Umbilical cord (tissue), 2 donors: ENCODE data around the gene LZTS2. TPM values are rescaled to one million over a fixed set of nuclear protein-coding genes. Genes with fewer than 3 reads are reported as not detected.
A peak's percentile ranks its signal among the peaks of the same experiment; 100 is the strongest.

Experiments used
- DNase-seq: peaks from one replicate; pipeline ENCODE4 v3.0.0-alpha.2; 2015; ENCODE audit warnings: low spot score
- total RNA-seq: library from RNA; depleted of rRNA; stranded (reverse); fragments of >200 nt; gene quantifications from one replicate; pipeline ENCODE4 v1.2.3, GENCODE V29; 2014; ENCODE audit warnings: low replicate concordance; ENCODE audit not compliant: insufficient read depth

LZTS2 gene
- total RNA-seq, 1 donor from 2014 or later = 37.6 TPM

DNA sequence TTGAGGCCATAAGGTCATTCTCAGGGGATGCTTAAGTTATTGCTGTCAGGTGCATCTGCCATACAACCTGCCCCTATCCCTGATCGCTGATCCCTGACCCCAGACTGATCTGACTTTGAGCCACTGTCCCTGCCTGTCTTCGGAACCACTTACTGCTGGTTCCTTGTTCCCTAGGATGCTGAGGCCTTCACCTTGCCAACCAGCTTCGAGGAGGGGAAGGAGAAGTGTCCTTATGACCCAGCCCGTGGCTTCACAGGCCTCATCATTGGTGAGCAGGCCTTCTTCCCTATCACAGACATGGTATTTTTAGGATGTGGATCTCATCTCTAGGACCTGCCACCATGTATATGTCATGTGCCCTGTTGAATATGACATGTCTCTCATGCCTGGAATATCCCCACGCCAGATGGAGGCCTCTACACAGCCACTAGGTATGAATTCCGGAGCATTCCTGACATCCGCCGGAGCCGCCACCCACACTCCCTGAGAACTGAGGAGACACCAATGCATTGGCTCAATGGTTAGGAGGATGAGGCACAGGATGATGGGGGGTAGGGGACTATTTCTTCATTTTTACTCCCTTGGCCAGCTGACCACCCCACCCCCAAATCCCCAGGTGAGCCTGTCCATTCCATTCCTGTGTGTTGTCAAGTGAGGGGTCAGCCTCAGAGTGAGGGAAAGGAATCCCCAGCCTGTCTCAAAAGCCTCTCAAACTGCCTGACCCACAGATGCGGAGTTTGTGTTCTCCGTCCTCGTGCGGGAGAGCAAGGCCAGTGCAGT, 21.3 kb upstream of the LZTS2 start:
- no peak for DNase-seq

DNA sequence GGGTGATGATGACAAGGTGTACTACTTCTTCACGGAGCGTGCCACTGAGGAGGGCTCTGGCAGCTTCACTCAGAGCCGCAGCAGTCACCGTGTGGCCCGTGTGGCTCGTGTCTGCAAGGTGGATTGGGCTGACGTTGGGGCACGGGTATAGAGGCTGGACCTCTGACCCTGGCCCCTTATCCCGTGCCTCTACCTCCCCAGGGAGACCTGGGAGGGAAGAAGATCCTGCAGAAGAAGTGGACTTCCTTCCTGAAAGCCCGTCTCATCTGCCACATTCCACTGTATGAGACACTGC, 20.8 kb upstream of the LZTS2 start:
- no peak for DNase-seq

DNA sequence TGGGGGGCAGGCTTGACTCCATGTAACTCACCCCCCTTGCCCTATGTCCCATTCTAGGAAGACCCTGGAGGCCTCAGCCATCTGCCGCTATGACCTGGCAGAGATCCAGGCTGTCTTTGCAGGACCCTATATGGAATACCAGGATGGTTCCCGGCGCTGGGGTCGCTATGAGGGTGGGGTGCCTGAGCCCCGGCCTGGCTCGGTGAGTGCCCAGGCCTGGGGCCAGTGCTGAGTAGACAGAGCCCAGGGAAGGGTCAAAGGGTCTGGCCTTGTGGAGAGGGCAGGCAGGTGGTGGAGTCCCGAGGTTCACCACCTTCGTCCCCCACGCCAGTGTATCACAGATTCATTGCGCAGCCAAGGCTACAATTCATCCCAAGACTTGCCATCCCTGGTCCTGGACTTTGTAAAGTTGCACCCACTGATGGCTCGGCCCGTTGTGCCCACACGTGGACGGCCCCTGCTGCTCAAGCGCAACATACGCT, 19.8 kb upstream of the LZTS2 start:
- DNase-seq = no peak

DNA sequence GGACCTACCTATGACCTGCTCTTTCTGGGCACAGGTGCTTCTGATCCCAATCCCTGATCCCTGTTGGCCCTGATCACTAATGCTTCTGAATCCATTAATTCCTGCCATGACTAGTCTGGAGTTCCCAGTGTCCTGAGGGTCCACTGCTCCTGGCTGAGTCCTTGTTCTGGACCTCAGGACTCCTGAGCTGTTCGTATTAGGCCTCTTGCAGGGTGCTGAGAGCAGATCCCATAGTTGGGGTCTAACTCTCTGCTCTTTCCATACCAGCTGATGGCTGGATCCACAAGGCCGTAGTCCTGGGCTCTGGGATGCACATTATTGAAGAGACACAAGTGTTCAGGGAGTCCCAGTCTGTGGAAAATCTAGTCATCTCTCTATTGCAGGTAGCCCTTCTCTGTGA, 19.3 kb upstream of the LZTS2 start:
- no peak for DNase-seq

DNA sequence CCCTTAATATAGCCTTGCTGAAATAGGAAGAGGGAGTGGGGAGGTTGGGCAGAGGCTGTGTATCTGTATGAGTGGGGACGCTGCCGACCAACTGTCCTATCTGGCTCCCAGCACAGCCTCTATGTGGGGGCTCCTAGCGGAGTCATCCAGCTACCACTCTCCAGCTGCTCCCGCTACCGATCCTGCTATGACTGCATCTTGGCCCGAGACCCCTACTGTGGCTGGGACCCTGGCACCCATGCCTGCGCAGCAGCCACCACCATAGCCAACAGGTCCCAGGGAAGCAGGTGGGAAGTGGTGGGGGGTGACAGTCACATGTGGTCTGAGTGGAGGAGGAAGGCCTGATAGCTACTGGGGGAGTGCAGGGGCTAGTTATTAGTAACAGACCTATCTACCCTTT, 18.9 kb upstream of the LZTS2 start:
- no peak for DNase-seq

DNA sequence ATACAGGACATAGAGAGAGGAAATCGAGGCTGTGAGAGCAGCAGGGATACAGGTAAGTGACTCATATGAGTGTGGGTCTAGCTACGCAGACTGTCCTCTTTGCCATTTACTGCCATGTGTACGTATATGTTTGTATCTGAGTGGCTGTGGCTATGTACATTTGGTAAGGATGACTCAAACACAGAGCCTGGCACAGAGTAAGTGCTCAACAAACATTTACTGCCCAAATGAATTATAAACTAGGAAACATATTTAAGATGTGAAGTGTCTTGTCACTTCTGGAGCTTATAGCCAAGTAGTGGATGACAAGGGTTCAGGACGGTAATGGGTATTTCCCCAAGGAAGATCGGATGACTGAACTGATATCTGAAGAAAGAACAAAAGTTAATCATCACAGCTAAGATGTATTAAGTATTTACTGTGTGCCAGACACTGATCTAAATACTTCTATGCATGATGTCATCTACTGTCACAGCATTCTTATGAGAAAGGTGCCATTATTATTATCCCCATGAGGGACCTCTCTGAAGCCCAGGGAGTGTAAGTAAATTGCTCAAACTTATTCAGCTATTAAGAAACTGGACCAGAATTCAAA, 18.3 kb upstream of the LZTS2 start:
- DNase-seq = no peak

DNA sequence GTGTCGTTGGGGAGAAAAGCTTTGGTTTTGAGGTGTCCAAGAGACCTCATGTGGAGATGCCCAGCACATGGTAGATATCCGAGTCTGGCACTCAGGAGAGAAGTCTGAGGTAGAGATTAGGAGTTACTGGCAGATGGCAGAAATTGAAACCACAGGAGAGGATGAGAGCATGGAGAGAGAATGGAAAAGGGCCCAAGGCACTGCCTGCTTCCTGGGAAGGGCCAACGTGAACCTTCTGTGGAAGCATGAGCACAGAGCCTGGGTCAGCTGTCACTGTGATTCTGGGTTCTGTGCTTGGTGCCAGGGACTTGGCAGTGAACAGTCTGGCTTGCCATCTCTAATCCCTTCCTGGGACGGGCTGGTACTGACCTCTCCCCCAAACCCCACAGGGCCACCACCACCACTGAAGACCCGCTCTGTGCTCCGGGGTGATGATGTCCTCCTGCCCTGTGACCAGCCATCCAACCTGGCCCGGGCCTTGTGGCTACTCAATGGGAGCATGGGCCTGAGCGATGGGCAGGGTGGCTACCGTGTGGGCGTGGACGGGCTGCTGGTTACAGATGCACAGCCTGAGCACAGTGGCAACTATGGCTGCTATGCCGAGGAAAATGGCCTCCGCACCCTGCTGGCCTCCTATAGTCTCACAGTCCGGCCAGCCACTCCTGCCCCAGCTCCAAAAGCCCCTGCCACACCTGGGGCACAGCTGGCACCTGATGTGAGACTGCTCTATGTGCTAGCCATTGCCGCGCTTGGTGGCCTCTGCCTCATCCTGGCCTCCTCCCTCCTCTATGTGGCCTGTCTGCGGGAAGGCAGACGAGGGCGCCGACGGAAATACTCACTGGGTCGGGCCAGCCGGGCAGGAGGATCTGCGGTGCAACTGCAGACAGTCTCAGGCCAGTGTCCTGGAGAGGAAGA, 16.4 kb upstream of the LZTS2 start:
- DNase-seq = no peak

DNA sequence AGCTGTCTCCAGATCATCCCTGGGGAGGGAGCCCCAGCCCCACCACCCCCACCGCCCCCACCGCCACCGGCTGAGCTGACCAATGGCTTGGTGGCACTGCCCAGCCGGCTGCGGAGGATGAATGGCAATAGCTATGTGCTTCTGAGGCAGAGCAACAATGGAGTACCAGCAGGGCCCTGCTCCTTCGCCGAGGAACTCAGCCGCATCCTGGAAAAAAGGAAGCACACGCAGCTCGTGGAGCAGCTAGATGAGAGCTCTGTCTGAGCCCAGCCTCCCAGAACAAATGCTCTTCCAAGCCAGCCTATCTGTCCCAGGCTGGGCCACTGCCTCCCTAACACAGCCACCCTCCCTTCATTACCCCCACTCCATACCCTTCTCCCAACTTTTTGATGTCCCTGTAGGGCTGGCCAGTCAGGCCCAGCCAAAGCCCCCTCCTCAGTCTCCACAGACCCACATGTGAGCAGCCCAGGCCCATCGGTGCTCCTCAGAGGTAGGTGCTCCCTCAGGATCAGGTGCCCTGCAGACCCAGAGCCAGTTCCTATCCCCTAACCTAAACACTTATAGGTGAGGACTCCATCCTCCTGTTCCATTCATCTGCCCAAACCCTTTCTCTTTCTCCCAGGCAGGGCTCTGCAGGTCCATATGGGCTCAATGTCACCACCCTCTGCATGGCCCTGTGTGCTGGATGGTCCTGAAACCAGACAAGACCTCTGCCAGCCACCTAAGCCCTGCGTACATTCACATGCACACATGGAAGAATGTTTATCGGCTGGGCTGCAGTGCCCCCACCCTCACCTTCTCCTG, 15.5 kb upstream of the LZTS2 start:
- no peak for DNase-seq

DNA sequence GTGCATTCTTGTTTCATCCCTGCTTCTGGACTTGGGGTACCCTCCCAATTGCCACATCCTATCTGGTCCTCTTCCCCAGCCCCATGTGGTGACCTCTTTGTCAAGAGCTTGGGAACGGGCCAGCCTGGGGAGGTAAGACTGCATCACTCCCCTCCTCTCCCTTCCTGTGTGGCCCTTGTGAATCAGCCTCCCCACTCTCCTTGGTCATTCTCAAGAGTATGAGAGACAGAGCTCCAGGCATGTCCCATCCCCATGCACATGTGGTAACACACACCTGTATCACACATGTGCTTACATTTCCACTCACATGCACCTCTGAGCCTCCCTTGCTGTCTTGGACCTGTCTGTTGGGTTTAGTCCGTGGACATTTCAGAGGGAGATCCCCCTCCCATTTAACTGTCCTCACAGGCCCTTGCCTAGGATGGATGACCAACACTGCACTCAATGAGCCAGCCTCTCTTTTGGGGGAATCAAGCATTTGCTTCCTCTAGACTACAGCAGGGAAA, 14.9 kb upstream of the LZTS2 start:
- no peak for DNase-seq

DNA sequence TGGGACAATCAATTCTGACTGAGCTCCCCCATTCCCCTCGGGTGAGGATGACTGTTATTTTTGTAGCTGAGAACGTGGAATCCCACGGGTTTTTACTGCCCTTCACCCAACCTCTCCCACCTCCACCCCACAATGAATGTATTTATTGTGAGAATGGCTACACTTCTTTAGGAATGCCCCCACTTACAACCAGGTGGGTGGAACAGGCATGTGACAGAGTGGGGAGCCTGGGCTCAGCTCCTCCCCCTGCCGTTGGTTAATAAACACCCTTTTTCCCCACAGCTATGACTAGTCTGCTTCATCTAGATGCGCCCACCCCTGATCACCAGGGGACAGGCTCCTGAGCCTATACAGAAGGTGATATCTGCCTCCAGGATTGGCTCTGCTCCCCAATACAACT, 14.3 kb upstream of the LZTS2 start:
- no peak for DNase-seq

DNA sequence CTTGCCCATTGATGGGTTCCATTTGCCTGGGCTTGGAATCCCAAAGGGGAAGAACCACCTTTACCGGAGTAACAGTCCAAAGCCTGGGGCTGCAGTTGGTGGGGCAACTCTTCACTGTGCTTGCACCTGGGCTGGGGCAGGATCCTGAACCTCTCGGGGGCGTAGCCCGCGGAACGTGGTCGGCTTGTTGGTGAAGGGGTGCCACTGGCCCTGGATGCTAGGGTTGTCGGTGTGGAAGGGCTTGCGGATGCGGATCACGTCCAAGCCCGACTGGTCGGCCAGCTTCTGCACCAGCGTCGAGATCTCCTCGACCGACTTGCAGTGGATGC, 13.0 kb upstream of the LZTS2 start:
- no peak for DNase-seq

DNA sequence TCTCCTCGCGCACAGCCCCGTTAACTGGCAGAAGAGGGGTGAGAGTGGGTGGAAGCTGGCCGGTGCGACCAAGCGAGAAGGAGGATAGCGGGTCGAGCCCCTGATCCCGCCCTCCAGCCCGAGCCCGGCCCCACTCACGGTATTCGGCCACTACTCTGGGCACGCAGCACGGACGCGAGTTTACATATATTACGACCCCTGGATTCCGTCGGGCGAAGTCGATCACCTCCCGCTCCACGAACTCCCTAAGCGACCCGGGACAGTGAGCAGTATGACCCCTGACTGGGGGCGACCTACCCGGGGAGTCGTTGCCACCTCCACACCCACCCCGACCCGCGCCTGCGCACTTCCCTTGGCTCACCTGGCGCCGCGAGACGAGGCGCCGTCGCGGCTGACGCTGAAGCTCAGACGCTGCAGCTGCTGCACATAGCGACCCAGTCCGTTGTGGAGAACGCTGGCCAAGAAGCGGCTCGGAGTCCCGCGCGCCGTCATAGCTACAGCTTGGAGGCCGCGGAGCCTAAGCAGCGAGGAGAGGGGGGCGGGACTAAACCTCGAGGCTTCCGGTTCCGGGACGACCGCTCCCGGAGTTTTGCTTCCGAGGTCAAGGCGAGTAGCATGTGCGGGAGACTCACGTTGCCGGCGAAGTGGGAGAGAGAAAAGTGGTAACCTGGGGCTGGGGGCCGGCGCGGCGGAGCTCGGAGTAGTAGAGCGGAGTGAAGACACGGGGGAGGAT, 12.5 kb upstream of the LZTS2 start, which contains the start of the genes MRPL43 and TWNK:
Gene MRPL43, minus strand, starts transcription at position 546 of the 733 bp plus-strand sequence. Its CDS starts 54 bp downstream, at position 492.
Gene TWNK, plus strand, starts transcription at position 592 of the 733 bp plus-strand sequence. CDS start 668 bp downstream, outside the sequence.
- DNase-seq = peak; percentile 88

DNA sequence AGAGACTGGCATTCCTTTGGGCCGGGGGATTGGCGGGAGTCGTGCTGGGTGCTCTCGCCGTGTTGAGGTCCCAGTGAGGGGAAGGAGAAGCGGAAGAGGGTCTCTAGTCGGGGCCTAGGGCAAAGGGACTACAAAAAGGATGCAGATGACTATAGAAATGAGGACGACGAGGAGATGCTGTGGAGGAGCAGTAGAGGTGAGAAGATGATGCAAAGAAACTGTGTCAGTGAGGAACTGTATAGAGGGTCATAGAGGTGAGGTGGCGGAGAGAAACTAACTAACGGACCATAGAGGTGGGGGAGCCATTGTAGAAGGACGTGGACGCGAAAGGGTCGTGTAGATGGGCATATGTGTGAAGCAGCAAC, 11.9 kb upstream of the LZTS2 start:
- no peak for DNase-seq

DNA sequence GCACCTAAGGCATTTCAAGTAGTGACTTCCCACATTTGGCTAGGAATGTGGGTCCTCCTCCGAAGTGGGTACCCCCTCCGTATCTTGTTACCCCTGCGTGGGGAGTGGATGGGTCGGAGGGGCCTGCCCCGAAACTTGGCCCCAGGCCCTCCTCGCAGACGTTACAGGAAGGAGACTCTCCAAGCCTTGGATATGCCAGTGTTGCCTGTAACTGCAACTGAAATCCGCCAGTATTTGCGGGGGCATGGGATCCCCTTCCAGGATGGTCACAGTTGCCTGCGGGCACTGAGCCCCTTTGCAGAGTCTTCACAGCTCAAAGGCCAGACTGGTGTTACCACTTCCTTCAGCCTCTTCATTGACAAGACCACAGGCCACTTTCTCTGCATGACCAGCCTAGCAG, 11.4 kb upstream of the LZTS2 start:
- DNase-seq = no peak

DNA sequence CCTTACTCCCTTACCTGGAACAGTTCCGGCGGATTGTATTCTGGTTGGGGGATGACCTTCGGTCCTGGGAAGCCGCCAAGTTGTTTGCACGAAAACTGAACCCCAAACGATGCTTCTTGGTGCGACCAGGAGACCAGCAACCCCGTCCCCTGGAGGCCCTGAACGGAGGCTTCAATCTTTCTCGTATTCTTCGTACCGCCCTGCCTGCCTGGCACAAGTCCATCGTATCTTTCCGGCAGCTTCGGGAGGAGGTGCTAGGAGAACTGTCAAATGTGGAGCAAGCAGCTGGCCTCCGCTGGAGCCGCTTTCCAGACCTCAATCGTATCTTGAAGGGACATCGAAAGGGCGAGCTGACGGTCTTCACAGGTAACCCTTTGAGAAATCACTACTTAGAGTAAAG, 10.5 kb upstream of the LZTS2 start:
- no peak for DNase-seq

DNA sequence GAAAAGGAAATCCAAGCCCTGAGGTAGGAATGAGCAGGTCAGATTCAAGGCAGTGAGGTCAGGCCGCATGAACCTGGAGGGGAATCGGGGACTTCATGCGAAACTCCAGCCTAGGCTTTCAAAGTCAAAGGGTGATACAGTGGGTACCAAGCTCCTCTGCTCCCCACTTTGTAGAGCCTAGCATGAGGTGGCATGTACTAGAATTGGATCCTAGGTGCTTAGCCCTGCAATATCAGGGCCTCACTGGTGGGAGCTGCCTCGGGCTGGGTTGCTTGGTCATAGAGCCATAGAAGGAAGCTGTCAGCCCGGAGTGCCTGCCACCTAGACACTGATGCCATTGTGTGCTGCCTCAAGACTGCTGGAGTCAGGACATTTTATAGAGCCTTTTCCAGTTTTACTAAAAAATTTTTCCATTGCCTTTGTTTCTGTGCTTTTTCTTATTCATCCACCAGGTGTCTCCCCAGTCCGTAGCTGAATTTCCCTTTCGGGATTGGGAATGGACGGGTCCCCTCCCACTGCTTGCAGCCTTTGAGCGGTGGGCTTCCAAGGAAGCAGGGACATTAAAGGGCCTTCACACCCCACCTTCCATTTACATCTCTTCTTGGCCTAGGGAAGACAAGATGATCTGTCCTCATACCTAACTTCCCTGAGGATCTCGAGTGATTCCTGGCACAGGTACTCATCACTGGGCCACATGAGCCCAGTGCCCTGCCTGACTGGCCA, 5.5 kb upstream of the LZTS2 start:
- peak; percentile 62 for DNase-seq

DNA sequence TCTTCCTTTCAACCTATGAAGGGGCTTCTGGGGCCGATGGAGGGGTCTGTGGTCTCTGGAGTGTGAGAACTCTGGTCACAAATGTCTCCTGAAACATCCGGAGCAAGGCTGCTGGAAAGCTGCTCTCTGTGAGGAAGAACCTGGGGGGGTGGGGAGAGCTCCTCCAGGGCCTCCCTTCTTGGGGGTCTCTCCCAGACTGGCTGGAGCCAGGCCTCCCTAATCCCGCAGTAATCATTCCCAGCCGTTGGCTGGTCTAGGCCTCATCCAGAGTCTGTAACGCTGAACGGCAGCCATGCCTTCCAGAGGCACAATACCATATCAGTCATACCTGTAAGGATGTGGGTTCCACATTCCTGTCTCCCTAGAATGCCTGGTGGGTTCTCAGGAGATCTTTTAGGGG, 4.4 kb upstream of the LZTS2 start:
- peak; percentile 39 for DNase-seq

DNA sequence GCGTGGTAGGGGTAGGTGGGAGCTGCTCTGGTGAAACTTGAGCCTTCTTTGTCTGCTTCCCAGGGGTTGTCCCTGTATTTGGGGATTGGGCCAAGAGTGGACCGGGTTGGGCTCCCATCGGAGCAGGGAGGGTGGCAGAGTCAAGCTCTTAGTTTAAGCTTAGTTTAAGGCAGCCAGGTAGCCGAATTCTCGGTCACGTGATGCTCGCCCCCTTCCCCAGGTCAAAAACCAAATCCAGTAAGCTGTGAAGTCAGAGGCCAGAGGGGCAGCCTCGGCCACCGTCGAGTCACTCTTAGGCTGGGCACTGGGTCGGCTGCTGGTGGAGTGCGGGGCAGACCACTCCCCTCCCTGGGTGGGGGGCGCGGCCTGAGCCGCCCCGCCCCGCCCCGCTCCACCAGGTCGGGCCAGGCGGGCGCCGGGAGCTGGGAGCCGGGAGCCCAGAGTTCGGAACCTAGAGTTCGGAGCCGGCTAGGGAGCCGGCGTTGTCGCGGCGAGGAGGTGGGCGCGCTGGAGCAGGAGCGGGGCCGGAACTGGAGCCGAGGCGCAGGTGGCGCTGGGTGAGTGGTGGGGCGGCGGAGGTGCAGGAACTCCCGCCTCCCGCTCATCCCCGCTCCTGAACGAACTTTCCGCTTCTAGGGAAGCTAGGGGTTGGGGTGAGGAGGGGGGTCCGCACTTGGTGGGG, 2.8 kb upstream of the LZTS2 start:
- no peak for DNase-seq

DNA sequence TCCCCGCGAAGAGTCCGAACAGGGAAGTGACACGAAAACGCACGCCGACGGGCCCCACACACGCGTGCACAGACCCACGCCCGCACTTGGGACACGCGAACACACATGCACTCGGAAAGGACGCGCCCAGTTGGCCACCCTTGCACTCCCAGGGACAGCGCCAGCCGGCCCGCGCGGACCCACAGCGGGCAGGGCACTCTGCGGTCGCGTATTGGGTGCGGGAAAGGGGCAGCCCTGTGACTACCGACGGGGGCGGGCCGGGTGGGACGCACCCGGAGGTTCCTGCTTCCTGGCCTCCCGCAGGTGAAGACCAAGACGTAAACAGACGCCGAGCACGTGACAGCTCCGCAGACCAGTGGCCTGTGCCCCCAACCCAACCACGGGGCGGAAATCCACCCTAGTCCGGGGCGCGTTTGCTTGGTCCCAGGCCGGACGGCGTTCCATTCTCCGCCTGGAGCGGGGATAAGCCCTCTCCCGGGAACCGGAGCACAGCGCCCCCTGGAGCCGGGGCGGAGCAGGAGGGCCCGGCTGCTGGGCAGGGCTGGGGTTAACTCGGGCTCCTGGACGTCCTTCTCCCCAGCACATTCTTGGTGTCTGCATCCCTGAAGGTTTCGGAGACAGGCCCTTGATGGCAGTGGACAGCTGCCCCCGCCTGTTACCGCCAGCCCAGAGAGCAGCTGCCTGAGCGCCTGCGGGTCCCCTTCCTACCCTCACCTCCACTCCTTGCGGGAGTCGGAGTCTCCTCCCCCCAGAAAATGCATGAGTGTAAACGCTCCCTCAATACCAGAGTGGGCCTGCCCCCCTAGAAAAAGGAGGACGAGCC, 2.0 kb upstream of the LZTS2 start:
- peak; percentile 66 for DNase-seq
